Ureter (tissue), 1 donor: Measurements from ENCODE around the gene EEF1AKMT2. TPM values are rescaled to one million over a fixed set of nuclear protein-coding genes. Genes with fewer than 3 reads are reported as not detected.
"Not testable (repeated sequence)": the region's sequence is repeated elsewhere in the genome, so short reads cannot be mapped to it uniquely, and the experiment has no call there.

Source experiments
- DNase-seq: peaks from one replicate; pipeline ENCODE4 v3.0.0-alpha.2; 2020; ENCODE audit warnings: low spot score
- total RNA-seq: library from RNA; stranded (reverse); gene quantifications from one replicate; pipeline ENCODE4 v1.2.4, GENCODE V29; 2023
- donor health status: DM: yes; HTN: yes; CAD: no.

EEF1AKMT2 gene
- 23.3 TPM for total RNA-seq

DNA sequence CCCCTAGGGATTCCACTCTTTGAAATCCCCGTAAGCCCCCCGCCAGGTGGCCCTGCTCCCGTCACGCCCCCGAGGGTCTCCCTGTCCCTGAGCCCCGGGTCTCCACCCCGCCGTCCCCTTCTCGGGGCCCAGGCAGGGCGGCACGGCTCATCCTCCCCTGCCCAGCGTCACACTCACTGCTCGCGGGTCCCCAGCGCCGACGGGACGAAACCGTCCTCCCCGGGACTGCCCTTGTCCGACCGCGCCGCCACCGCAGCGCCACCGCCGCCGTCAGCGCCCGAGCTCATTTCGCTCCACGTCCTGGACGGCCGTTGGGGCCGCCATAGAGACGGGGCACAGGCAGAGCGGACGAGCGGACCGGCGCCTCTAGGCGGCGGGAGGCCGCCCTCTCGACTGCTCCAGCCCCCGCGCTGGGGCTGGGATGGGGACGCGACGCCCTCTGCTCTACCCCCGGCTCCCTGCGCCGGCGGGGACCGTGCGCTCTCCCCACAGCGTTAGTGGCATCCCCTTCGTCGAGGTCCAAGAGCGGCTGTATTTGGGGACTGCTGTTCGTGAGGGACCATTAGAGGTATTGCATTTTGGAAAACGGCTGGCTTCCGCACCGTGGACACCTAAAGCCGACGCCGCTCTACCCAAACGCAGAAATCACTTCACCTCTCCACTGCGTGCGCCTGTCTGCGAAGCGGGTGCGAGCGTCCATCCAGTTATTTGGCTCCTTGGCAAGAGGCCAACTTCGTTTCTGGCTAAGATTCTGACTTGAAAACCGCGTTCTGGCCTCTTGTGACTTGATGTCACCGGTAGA is at the start of gene EEF1AKMT2:
Gene EEF1AKMT2 (minus strand): TSS at position 341 of the 802 bp plus-strand sequence. CDS start 54 bp downstream, at position 287.
- DNase-seq = peak; percentile 68

DNA sequence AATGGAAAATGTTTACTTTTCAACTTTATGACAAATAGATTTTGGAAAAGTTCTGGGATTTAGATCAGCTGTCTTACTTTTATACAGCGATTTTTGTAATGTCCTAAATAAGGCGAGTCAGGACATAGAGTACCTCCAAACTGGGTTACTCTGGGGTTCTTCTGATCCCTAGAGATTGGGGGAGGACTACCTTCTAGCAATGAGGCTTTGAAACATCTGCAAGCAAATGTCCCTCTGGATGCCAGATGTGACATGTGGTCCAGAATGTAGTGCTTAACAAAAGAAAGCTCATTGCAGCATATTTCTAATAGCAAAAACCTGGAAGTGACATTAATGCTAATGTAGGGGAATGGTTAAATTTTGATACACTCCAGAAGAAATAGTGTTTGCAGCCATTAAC is 46.0 kb upstream of the EEF1AKMT2 start:
- DNase-seq = no peak

GRCh38 chr10:124831116-124831515 is 39.4 kb upstream of the EEF1AKMT2 start:
- DNase-seq = no peak

DNA sequence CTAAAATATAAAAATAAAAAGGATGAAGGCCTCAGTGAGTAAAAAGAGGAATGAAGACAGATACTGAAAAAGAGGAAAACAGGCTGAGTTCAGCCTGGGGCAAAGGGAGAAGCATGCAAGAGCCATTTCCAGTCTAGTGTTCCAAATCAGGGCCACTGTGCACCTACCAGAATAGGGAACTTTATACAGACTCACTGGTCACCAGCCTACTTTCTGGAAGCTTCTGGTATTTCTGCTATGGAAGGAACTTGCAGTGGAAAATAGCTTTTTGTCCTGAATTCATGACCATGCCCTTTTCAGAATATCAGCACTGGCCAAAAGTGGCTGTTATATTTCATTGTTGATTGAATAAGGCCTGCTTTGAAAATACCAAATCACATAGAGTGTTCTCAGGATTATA is 38.8 kb upstream of the EEF1AKMT2 start:
- no peak for DNase-seq

GRCh38 chr10:124829447-124830115 is 37.9 kb upstream of the EEF1AKMT2 start:
- DNase-seq = no peak

DNA sequence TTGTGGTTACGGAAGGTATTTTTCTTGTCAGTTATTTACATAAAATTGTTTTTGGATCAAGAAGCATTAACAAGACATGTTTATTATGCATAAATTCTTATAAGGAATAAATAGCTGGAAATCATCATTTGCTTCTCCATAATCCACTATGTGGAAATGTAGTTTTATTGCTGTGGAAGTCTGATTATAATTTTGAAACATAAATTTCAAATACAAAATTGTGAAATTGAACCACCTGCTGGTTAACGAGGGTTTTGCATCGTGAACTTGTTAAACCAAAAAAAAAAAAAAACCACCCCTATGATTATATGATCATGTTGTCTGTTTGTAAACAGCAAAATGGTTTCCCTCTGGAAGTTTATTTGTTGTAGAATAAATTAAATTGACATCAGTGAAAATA is 35.8 kb upstream of the EEF1AKMT2 start:
- no peak for DNase-seq

GRCh38 chr10:124826262-124826661 is 34.6 kb upstream of the EEF1AKMT2 start:
- no peak for DNase-seq

DNA sequence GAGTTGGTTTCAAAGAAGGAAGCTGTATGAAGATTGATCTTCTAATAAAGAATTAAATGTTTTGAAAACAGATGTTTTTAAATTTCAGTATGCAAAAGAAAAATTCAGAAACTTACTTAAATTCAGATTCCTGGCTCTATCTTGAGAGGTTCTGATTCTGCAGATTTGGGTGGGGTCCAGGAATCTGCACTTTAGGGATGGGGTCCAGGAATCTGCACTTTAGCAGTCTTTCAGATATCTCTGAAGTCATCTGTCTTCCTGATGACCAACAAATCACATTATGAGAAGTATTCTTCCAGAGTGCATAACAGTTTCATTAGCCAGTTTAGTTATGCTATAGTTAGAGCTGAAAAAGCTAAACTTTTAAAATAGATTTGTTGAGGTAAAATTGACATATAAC is 34.0 kb upstream of the EEF1AKMT2 start:
- no peak for DNase-seq

DNA sequence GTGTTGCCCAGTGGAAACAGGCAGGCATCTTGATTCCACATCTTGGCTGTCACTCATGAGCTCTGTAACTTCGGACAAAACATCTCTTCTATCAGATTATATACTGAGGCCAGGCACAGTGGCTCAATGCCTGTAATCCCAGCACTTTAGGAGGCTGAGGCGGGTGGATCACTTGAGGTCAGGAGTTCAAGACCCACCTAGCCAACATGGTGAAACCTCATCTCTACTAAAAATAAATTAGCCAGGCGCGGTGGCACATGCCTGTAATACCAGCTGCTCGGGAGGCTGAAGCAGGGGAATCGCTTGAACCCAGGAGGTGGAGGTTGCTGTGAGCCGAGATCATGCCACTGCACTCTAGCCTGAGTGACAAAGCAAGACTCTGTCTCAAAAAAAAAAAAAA is 33.2 kb upstream of the EEF1AKMT2 start:
- not testable (repeated sequence) for DNase-seq

DNA sequence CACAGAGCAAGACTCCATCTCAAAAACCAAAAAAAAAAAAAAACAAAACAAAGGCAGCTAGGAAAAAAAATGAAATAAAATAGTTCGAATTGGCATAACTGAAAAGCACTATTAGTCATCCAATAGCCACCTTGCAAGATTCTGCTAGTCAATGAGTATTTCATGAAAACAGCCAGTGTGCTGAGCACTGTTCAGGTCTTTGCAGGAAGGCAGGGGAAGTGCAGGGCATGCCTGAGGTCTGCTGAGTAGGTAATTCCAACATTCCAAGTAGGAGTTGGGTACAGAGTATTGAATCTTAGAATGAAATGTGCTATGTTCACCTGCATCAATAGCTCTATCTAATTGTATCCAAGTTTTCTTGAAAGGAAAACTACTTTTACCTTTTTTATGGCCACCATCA is 32.8 kb upstream of the EEF1AKMT2 start:
- no peak for DNase-seq

DNA sequence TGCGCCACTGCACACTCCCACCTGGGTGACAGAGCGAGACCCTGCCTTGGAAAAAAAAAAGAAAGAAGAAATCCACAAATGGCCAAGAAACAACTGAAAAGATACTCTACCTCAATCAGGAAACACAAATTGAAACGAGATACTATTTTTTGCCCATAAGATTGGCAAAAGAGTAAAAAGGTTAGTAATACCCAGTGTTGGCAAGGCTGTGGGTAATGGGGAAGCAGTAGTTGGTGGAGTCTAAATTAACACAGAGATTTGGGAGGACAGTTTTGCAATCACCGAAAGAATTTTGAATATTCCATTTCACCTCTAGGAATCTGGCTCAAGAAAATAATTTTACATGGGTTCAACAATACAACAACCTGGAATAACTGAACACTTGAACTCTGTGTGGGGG is 29.8 kb upstream of the EEF1AKMT2 start:
- no peak for DNase-seq

DNA sequence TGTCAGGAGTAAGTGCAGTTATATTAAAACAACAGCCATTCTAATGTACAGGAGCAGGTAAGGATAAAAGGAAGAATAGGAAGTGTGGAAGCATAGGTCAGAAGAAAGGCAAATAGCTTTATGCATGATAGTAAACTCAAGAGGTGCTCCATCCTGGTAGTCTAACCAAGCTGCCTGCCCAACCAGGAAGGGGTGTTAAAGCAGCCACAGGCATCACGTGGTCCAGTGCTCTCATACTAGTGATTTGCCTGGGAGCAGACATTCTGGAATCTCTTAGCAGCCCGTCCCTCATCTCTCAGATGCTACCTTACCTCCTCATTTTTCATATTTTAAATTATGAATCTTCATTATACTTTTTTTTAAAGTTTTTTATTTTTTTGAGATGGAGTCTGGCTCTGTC is 28.4 kb upstream of the EEF1AKMT2 start:
- no peak for DNase-seq

DNA sequence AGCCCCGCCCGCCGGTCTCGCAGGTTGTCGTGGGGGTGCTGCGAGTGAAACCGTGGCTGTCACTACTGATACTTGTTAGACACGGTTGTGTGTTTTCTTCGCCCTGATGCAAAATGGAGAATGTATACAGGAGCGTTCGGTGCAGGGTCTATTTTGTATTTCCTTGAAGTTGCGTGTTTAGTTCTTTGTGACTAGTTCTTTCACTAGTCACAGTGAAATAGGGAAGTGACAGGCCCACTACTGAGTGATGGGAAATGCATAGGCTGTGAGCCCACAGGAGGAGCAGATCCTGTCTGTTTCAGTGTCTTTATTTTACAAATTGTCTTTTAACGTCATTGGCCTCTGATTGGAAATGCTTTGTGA is 10.6 kb upstream of the EEF1AKMT2 start:
- DNase-seq = no peak

- DNase-seq = no peak
Measured at GRCh38 chr10:124799211-124799610, 7.5 kb upstream of the EEF1AKMT2 start.

GRCh38 chr10:124798781-124799180 is 7.1 kb upstream of the EEF1AKMT2 start:
- DNase-seq = no peak

DNA sequence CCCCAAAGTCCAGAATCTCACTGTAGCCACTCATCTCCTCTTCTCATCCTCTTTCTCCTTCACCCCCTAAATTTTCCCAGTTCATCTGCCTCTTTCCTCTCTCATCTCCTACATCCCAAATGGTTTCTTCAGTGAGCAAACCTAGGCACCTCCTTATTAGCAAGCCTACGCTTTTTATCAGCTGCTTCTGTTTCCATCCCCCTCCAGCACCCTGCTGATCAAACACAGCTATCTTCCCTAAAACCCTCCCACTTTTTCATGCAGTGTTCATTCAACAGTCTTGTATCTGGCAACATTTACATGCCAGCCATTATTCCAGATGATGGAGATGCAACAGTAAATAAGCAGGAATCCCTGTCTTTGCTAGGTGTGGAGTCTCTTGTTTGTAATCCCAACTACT is 6.7 kb upstream of the EEF1AKMT2 start:
- DNase-seq = no peak

DNA sequence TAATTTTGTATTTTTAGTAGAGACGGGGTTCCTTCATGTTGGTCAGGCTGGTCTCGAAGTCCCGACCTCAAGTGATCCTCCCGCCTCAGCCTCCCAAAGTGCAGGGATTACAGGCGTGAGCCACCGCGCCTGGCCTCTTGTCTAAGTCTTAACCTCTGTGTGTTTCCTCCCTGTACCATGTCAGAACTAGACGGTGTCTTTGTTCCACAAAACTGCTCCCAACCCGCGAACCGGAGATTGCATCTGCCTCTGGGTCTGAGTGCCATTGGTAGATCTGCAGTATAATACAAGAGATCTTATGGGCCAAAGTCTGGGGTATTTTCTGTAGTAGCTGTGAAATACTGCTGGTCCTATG is 1.3 kb upstream of the EEF1AKMT2 start:
- no peak for DNase-seq

GRCh38 chr10:124782900-124783299 is 8.8 kb downstream of the EEF1AKMT2 start:
- not testable (repeated sequence) for DNase-seq

- DNase-seq = no peak
Measured at GRCh38 chr10:124768791-124769190, 22.9 kb downstream of the EEF1AKMT2 start.

DNA sequence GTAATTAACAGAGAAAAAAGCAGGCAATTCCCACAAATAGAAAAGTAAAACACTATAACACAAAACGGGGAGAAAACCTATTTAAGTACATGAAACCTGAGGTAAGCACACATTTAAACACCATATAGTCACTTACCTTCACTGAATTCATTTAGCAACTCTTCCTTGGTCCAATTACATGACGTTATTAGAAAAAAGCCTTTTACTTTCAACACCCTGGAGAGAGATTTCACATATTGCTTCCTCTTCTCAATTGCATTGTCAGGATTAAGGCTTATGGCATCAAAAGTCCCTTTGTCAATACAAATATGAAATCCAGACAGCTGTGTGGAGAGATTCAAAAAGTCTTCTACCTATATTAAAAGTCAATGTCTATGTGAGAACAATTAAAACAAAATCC is 26.4 kb downstream of the EEF1AKMT2 start:
- no peak for DNase-seq

- no peak for DNase-seq
Measured at GRCh38 chr10:124763267-124763666, 28.4 kb downstream of the EEF1AKMT2 start.

DNA sequence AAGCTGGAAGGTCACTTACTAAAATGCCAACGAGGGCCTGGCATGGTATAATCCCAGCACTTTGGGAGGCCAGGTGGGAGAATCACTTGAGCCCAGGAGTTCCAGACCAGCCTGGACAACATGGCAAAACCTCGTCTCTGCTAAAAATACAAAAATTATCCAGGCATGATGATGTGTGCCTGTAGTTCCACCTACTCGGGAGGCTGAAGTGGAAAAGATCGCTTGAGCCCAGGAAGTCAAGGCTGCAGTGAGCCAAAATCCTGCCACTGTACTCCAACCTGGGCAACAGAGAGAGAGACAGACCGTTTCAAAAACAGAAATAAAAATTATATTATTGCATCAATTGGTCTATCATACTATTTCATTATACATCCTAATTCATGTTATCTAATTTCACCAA is 29.4 kb downstream of the EEF1AKMT2 start:
- DNase-seq = no peak

- DNase-seq = no peak
Measured at GRCh38 chr10:124756156-124756903, 35.4 kb downstream of the EEF1AKMT2 start.
